C4-2B (cell line): Measurements from ENCODE around the gene SESN3.

Source experiments
- ZFX ChIP-seq: fragments of 450-650 bp; IDR thresholded peaks from 2 replicates; pipeline ENCODE4 v1.6.1; 2017
- TF ChIP-seq, protein P1 (sequence below): fragments of 450-650 bp; conservative IDR thresholded peaks from 2 replicates; pipeline ENCODE4 v1.5.1; 2017; ENCODE audit warnings: mild to moderate bottlenecking

DNA sequence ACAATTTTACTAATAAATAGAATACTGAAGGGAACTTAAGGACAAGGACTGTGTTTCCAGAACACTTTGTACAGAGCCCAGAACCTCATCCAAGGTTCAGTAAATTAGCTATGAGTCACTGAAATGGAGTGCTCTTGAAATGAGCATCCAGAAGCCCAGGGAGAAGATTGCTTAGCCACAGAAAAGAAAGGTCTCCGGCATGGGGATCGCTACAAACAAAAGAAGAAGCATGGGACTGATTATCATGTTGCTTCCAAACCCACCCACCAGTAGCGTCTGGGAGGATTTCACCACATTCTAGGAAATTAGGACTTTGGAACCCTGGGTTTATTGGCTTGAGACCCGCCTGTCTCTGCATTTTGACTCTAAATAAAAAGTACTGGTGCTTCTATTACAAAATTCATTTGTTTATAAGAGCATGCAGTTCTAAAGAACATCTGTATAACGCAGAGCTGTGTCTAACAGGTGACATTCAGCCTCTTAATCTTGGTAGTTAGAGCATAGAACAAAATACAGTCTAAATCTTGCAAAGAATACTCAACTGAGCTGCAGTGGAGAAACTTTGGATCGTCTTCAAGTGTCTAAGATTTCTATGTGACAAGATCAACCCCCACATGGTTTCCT is 35.9 kb upstream of the SESN3 start:
- TF ChIP-seq, protein P1, sequence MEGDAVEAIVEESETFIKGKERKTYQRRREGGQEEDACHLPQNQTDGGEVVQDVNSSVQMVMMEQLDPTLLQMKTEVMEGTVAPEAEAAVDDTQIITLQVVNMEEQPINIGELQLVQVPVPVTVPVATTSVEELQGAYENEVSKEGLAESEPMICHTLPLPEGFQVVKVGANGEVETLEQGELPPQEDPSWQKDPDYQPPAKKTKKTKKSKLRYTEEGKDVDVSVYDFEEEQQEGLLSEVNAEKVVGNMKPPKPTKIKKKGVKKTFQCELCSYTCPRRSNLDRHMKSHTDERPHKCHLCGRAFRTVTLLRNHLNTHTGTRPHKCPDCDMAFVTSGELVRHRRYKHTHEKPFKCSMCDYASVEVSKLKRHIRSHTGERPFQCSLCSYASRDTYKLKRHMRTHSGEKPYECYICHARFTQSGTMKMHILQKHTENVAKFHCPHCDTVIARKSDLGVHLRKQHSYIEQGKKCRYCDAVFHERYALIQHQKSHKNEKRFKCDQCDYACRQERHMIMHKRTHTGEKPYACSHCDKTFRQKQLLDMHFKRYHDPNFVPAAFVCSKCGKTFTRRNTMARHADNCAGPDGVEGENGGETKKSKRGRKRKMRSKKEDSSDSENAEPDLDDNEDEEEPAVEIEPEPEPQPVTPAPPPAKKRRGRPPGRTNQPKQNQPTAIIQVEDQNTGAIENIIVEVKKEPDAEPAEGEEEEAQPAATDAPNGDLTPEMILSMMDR, result no peak
- no peak for TF ChIP-seq ZFX
